HPDE6-E6E7 (cell line): Measurements from ENCODE around the gene MZB1.

Source experiments
- DNase-seq: peaks from one replicate; pipeline ENCODE4 v3.0.0; 2011; ENCODE audit warnings: missing footprints; ENCODE audit errors: extremely low spot score

MZB1 gene

GRCh38 chr5:139389701-139390638 is at the start of gene MZB1:
TSS of gene MZB1 (minus strand) at chr5:139389913. CDS start at chr5:139389856, 57 bp downstream.
- no peak for DNase-seq

- peak; percentile 85 for DNase-seq
Measured at GRCh38 chr5:139439013-139439903, 49.5 kb upstream of the MZB1 start, which contains the start of gene DNAJC18. TSS of gene DNAJC18 (minus strand) at chr5:139439525. CDS start at chr5:139439445, 80 bp downstream.

- DNase-seq = no peak
Measured at GRCh38 chr5:139438707-139439012, 48.9 kb upstream of the MZB1 start.

- no peak for DNase-seq
Measured at GRCh38 chr5:139435676-139436075, 46.0 kb upstream of the MZB1 start.

GRCh38 chr5:139431706-139432105 is 42.0 kb upstream of the MZB1 start:
- DNase-seq = no peak

- DNase-seq = no peak
Measured at GRCh38 chr5:139430015-139430414, 40.3 kb upstream of the MZB1 start.

- no peak for DNase-seq
Measured at GRCh38 chr5:139426203-139426885, 36.6 kb upstream of the MZB1 start.

GRCh38 chr5:139425497-139425896 is 35.8 kb upstream of the MZB1 start:
- DNase-seq = no peak

GRCh38 chr5:139422307-139422893 is 32.7 kb upstream of the MZB1 start:
- peak; percentile 76 for DNase-seq

GRCh38 chr5:139419226-139420192 is 29.8 kb upstream of the MZB1 start:
- no peak for DNase-seq

- DNase-seq = no peak
Measured at GRCh38 chr5:139418793-139419192, 29.1 kb upstream of the MZB1 start.

GRCh38 chr5:139417214-139417613 is 27.5 kb upstream of the MZB1 start:
- DNase-seq = no peak

- no peak for DNase-seq
Measured at GRCh38 chr5:139416651-139417050, 26.9 kb upstream of the MZB1 start.

- DNase-seq = no peak
Measured at GRCh38 chr5:139415869-139416268, 26.2 kb upstream of the MZB1 start.

GRCh38 chr5:139415221-139415861 is 25.6 kb upstream of the MZB1 start:
- DNase-seq = no peak

GRCh38 chr5:139414581-139415130 is 24.9 kb upstream of the MZB1 start:
- DNase-seq = no peak

GRCh38 chr5:139413963-139414362 is 24.2 kb upstream of the MZB1 start:
- no peak for DNase-seq

GRCh38 chr5:139413153-139413552 is 23.4 kb upstream of the MZB1 start:
- no peak for DNase-seq

GRCh38 chr5:139410993-139411828 is 21.5 kb upstream of the MZB1 start:
- no peak for DNase-seq
